IPS-20b (cell line): ENCODE results near the gene DAPK1.

Source experiments
- H3K27ac ChIP-seq: one replicate; pipeline ENCODE4 v1.5.1; 2013; ENCODE audit warnings: low read length
- H3K27me3 ChIP-seq: 2 replicates; pipeline ENCODE4 v1.6.1; 2013; ENCODE audit warnings: mild to moderate bottlenecking, low read length, inconsistent platforms; ENCODE audit not compliant: insufficient read depth
- H3K36me3 ChIP-seq: 2 replicates; pipeline ENCODE4 v1.6.1; 2013; ENCODE audit warnings: low read depth, mild to moderate bottlenecking, inconsistent platforms, low read length, moderate library complexity; ENCODE audit not compliant: insufficient read depth
- H3K4me1 ChIP-seq: 2 replicates; pipeline ENCODE4 v1.6.1; 2013; ENCODE audit warnings: mild to moderate bottlenecking, control low read depth, inconsistent platforms, low read length, moderate library complexity; ENCODE audit not compliant: insufficient read depth
- H3K4me3 ChIP-seq: 2 replicates; pipeline ENCODE4 v1.5.1; 2013; ENCODE audit warnings: mild to moderate bottlenecking, low read length, inconsistent platforms
- H3K9ac ChIP-seq: 2 replicates; pipeline ENCODE4 v1.6.1; 2013; ENCODE audit warnings: low read depth, mild to moderate bottlenecking, inconsistent platforms, low read length, moderate library complexity
- H3K9me3 ChIP-seq: 2 replicates; pipeline ENCODE4 v1.6.1; 2013; ENCODE audit warnings: mild to moderate bottlenecking, low read depth, low read length, inconsistent platforms; ENCODE audit not compliant: insufficient read depth

Gene DAPK1

DNA sequence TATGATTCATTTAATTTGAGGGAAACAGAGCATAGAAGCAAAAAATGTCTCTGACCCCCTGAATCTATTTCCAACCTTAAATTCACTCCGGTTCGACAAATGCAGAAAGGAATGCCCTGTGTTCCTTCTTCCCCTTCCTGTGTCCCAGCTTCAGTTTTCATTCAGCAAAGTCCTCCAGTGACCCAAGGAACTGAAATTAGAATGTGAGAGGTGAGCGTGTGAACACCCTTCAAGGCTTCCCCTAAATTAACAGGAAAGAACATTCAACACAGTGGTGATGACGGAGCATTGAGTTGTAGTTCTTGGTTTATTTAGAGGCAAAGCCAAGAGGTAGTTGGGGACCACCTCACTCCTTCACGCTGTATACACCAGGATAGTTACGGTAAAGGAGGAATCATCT lies 130.7 kb downstream of the DAPK1 start:
- H3K36me3 ChIP-seq: peaks cover 42% of the 10 kb centered on the region

GRCh38 chr9:87629104-87629503 lies 131.4 kb downstream of the DAPK1 start:
- Histone ChIP-seq H3K36me3 (peaks cover 42% of the 10 kb centered on the region), H3K4me1 (0 out of 2 replicates have a peak, but pooled peaks cover 3% of the 10 kb centered on the region), H3K27ac (no peak overlapping the region), H3K9ac (no peak overlapping the region), H3K27me3 (no peaks in the 10 kb centered on the region), H3K9me3 (no peaks in the 10 kb centered on the region; the same call in 1 of the 2 replicates), H3K4me3 (no peak overlapping the region)

More for the DNA sequence above, 130.7 kb downstream of the DAPK1 start:
- Histone ChIP-seq H3K9ac (no peak overlapping the region), H3K27me3 (no peaks in the 10 kb centered on the region), H3K9me3 (no peaks in the 10 kb centered on the region; the same call in 1 of the 2 replicates), H3K4me1 (0 out of 2 replicates have a peak, but pooled peaks cover 3% of the 10 kb centered on the region), H3K27ac (no peak overlapping the region), H3K4me3 (no peak overlapping the region)

- H3K36me3 ChIP-seq: peaks cover 39% of the 10 kb centered on the region
These were observed 132.6 kb downstream of the DAPK1 start for GRCh38 chr9:87630266-87630665.

GRCh38 chr9:87630846-87631245 lies 133.2 kb downstream of the DAPK1 start:
- Histone ChIP-seq H3K27ac (no peak overlapping the region), H3K9me3 (no peaks in the 10 kb centered on the region; the same call in 1 of the 2 replicates), H3K4me3 (no peak overlapping the region)

More at GRCh38 chr9:87630266-87630665, 132.6 kb downstream of the DAPK1 start:
- no peaks in the 10 kb centered on the region for H3K27me3 ChIP-seq
- no peak overlapping the region for H3K27ac ChIP-seq
- H3K9ac ChIP-seq: no peak overlapping the region
- no peak overlapping the region for H3K4me3 ChIP-seq
- H3K9me3 ChIP-seq: no peaks in the 10 kb centered on the region; the same call in 1 of the 2 replicates
- H3K4me1 ChIP-seq: 0 out of 2 replicates have a peak, but pooled peaks cover 3% of the 10 kb centered on the region

DNA sequence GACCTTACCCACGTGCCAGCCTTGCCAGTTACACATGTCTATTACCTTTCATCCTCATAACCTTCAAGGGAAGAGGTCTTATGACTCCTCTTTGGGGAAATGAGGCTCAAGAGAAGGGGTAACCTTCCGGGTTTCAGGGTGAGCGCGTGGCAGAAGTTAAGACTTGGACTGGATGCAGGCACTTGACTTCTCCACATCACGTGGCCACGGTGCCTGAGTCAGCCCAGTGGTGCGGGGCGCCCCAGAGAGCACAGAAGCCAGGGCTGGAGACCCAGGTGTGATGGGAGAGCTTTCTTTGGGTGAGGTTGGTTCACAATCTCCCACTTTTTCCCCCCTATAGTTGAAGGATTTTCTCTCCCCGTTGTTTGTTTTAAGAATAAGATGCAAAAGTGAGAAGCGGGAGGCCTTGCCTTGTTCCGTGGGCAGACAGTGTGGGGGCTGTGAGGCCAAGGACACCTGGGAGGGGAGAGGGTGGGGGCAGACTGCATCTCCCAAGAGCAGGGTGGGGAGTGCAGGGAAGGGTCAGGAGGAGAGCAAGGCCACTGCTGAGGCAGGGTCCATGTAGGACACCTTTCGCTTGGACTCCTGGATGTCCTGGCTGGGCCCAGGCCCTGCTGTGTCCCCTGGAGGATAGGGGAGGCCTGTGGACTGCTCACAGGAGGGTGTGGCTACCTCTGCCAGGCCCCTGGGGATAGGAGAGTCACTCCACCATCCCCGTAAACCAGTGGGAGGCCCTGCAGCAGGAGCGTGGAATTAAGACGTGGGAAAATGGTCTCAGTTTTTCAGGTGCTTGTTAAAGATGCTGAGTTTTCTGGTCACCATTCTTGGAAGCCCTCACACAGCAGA lies 138.2 kb downstream of the DAPK1 start:
- Histone ChIP-seq H3K27ac (no peak overlapping the region), H3K4me1 (no peaks in the 10 kb centered on the region), H3K36me3 (peaks cover 57% of the 10 kb centered on the region), H3K9me3 (no peaks in the 10 kb centered on the region), H3K4me3 (no peak overlapping the region), H3K27me3 (no peaks in the 10 kb centered on the region), H3K9ac (no peak overlapping the region)

More at GRCh38 chr9:87630846-87631245, 133.2 kb downstream of the DAPK1 start:
- 0 out of 2 replicates have a peak, but pooled peaks cover 3% of the 10 kb centered on the region for H3K4me1 ChIP-seq
- H3K27me3 ChIP-seq: no peaks in the 10 kb centered on the region
- H3K9ac ChIP-seq: no peak overlapping the region
- H3K36me3 ChIP-seq: peaks cover 33% of the 10 kb centered on the region

DNA sequence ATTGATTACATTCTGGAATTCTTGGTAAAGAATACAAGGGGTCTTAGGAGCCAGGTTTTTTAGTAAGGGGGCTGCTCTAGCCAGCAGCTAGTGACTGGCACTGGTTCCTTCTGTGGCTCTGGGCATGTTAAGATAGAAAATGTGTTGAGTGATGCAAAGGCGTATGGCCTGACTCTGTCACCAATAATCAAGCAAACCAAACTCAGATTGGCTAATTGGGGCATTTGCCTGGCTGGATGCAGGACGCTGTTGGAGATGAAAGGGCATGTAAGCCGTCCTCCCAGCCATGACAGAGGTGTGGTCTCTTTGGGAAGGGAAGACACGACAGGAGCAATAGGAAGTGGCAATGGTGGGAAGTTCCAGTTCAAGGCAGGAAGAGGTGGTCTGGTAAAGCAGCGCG lies 140.6 kb downstream of the DAPK1 start:
- H3K4me1 ChIP-seq: no peaks in the 10 kb centered on the region
- no peaks in the 10 kb centered on the region for H3K9me3 ChIP-seq
- H3K36me3 ChIP-seq: peaks cover 71% of the 10 kb centered on the region
- no peaks in the 10 kb centered on the region for H3K27me3 ChIP-seq
- no peak overlapping the region for H3K27ac ChIP-seq
- H3K9ac ChIP-seq: no peak overlapping the region
- no peak overlapping the region for H3K4me3 ChIP-seq

GRCh38 chr9:87639949-87640348 lies 142.3 kb downstream of the DAPK1 start:
- Histone ChIP-seq H3K27ac (no peak overlapping the region), H3K9ac (no peak overlapping the region), H3K27me3 (no peaks in the 10 kb centered on the region), H3K4me3 (no peak overlapping the region), H3K9me3 (no peaks in the 10 kb centered on the region), H3K4me1 (peaks cover 12% of the 10 kb centered on the region; the same call in 1 of the 2 replicates), H3K36me3 (peaks cover 63% of the 10 kb centered on the region)

GRCh38 chr9:87640385-87640795 lies 142.7 kb downstream of the DAPK1 start:
- Histone ChIP-seq H3K4me1 (peaks cover 13% of the 10 kb centered on the region; the same call in 1 of the 2 replicates), H3K27ac (no peak overlapping the region), H3K9me3 (no peaks in the 10 kb centered on the region), H3K4me3 (no peak overlapping the region), H3K36me3 (peaks cover 65% of the 10 kb centered on the region), H3K9ac (no peak overlapping the region), H3K27me3 (no peaks in the 10 kb centered on the region)

DNA sequence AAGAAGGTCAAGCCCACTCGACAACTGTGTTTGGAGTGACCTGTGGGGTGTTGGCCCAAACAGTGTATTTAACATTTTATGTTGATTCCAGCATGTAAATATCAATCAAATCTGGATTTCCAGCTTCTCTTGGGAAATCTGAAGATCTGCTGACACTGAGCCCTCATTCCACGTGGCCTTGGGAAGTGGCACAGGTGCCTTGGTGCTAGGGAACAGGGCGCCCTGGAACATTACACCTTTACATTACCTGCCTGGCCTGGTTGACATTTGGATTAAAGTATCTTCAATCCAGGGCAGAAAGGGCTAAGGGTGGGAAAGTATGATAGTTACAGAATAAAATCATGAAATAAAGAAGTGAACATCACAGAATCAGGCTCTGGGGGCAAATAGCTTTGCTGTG lies 143.4 kb downstream of the DAPK1 start:
- H3K27me3 ChIP-seq: no peaks in the 10 kb centered on the region
- no peak overlapping the region for H3K9ac ChIP-seq
- H3K36me3 ChIP-seq: peaks cover 72% of the 10 kb centered on the region
- H3K27ac ChIP-seq: no peak overlapping the region
- H3K4me1 ChIP-seq: peaks cover 13% of the 10 kb centered on the region; the same call in 1 of the 2 replicates
- H3K9me3 ChIP-seq: no peaks in the 10 kb centered on the region
- H3K4me3 ChIP-seq: no peak overlapping the region

DNA sequence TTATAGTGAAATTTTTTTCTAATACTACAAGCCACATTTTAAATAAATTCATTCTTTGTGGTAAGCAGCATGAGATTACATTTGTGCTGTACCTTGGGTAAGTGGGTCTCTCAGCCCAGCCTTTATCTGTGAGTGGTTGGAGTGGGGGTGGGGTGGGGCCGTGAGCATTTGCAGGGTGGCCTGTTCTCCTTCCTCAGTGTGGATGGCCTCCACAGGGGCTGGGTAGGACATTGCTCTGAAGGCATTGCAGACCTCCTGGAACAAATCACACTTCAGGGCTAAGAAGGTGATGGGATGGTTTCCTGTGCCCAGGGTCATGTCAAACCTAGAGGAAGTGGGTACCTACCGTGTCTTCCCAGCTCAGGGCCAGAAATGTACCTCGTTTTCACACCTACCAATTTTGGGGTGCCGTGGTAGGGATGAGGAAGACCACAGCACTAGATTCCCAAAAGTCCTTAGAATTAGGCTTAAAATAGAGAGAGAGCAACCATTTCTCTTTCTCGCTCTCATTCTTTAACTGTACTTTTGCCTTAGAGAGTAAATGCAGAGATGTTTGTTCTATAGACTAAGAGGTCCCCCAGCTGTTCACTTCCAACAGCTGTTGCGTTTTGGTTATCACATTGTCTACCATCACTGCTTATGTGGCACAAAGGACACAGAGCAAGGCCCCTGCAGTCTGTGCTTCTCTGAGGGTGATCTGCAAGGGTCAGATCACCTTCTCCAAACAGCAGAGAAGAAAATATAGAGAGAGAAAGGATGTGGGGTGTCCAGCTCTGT lies 144.9 kb downstream of the DAPK1 start:
- no peaks in the 10 kb centered on the region for H3K27me3 ChIP-seq
- peaks cover 13% of the 10 kb centered on the region; the same call in 1 of the 2 replicates for H3K4me1 ChIP-seq
- H3K9ac ChIP-seq: no peak overlapping the region
- no peaks in the 10 kb centered on the region for H3K9me3 ChIP-seq
- H3K27ac ChIP-seq: no peak overlapping the region
- H3K36me3 ChIP-seq: peaks cover 86% of the 10 kb centered on the region
- no peak overlapping the region for H3K4me3 ChIP-seq

DNA sequence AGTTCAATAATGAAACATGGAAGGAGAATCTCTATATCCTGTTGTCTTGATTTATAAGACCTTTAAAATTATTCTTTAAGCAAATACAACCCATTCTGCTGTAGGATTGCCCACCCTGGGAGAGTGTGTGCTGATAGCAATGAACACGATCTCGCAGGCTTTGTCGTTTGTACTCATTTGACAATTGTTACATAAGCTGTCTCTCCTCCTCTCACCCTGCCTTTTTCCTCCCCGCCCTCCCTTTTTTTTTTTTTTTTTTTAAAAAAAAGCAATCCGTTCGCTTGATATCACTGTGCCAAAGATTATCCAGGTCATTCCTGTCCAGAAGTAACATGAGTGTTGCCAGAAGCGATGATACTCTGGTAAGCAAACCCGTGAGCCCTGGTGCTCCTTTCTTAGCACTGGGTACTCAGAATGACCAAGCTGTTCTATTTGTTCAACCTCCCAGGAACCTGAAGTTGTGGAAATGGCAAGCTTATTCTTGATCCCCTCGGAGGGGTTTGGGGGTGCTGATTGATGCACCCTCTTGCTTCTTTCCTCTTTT lies 145.5 kb downstream of the DAPK1 start:
- Histone ChIP-seq H3K9me3 (no peaks in the 10 kb centered on the region), H3K9ac (no peak overlapping the region), H3K36me3 (peaks cover 86% of the 10 kb centered on the region), H3K27me3 (no peaks in the 10 kb centered on the region), H3K4me1 (peaks cover 13% of the 10 kb centered on the region; the same call in 1 of the 2 replicates), H3K4me3 (no peak overlapping the region), H3K27ac (no peak overlapping the region)
